Stomach (tissue), 4 donors: ENCODE data around the gene DLGAP1.

Source experiments
- CTCF ChIP-seq, 7 experiments: fragments of 450-650 bp in 4 of 7; fragments of 200-600 bp in 3 of 7; sonication (generic) in 3 of 7; IDR thresholded peaks; one replicate each; pipeline ENCODE4 v1.5.1; 2016 to 2019; ENCODE audit warnings: antibody characterized with exemption in 7 of 7, control low read depth in 2 of 7, mild to moderate bottlenecking in 1 of 7
- EP300 ChIP-seq: sonication (generic); formaldehyde crosslinking; IDR thresholded peaks from one replicate; pipeline ENCODE4 v1.6.1; 2017; ENCODE audit warnings: antibody characterized with exemption
- POLR2A ChIP-seq, 4 donors: fragments of 450-650 bp; IDR thresholded peaks; one replicate each; pipeline ENCODE4 v1.6.1; 2016; ENCODE audit warnings: antibody characterized with exemption in 4 of 4, control low read depth in 2 of 4, mild to moderate bottlenecking in 1 of 4, moderate library complexity in 1 of 4
- POLR2AphosphoS5 ChIP-seq, 3 donors: sonication (generic); formaldehyde crosslinking; IDR thresholded peaks; one replicate each; pipeline ENCODE4 v1.6.1; 2016; ENCODE audit warnings: antibody characterized with exemption in 3 of 3

- TF ChIP-seq POLR2AphosphoS5 (IDR thresholded peaks at IDR 0.05): no peak
- TF ChIP-seq CTCF (IDR thresholded peaks at IDR 0.05): no peak
- TF ChIP-seq POLR2A (IDR thresholded peaks at IDR 0.05): no peak
- TF ChIP-seq EP300: no peak
These were observed 523.5 kb downstream of the DLGAP1 start for GRCh38 chr18:3931542-3932112.
